K562 (cell line): ENCODE data around the gene IGFBP4. TPM values are rescaled to one million over a fixed set of nuclear protein-coding genes. Genes with fewer than 3 reads are reported as not detected.

Source experiments
- EHMT2 ChIP-seq: fragments of 450-650 bp; IDR thresholded peaks from 2 replicates; pipeline ENCODE4 v1.6.1; 2018; ENCODE audit warnings: antibody characterized with exemption
- ETS2 ChIP-seq: IDR thresholded peaks from 2 replicates; pipeline ENCODE4 v1.6.1; 2016; ENCODE audit warnings: borderline replicate concordance, missing genetic modification characterization, mild to moderate bottlenecking, moderate library complexity, missing compliant biosample characterization; ENCODE audit not compliant: poor library complexity, severe bottlenecking
- LARP7 ChIP-seq: fragments of 450-650 bp; IDR thresholded peaks from 2 replicates; pipeline ENCODE4 v1.6.1; 2016
- NBN ChIP-seq: fragments of 450-650 bp; IDR thresholded peaks from 2 replicates; pipeline ENCODE4 v1.6.1; 2016; ENCODE audit warnings: low read depth, mild to moderate bottlenecking
- PHB ChIP-seq: fragments of 250-450 bp; sonication (Bioruptor Pico); IDR thresholded peaks from 2 replicates; pipeline ENCODE4 v1.5.0; 2021
- SREBF1 ChIP-seq: fragments of 150-350 bp; IDR thresholded peaks from 2 replicates; pipeline ENCODE4 v1.6.1; 2014; ENCODE audit warnings: antibody characterized with exemption, low read depth, low read length, borderline replicate concordance
- ZNF12 ChIP-seq: sonication (generic); formaldehyde crosslinking; IDR thresholded peaks from 2 replicates; pipeline ENCODE4 v1.4.0; 2020; ENCODE audit warnings: mild to moderate bottlenecking, missing genetic modification reagents
- polyA plus RNA-seq, 8 experiments: library from polyadenylated mRNA; depleted of rRNA in 4 of 8; stranded (reverse) in 5 of 8; unstranded in 3 of 8; fragments of >200 nt; fragmentation: Nextera tagmentation in 2 of 8; fragmentation: Illumina TruSeq in 1 of 8; extraction: Ambion mirVana in 2 of 8; extraction: Trizol in 1 of 8; gene quantifications; 2 replicates each; pipeline versions ENCODE4 v1.2.1 to v1.2.3, GENCODE V29; 2011 to 2014; ENCODE audit warnings: inconsistent platforms in 1 of 8, missing spikeins in 1 of 8
- total RNA-seq, 7 experiments: library from RNA; depleted of rRNA in 6 of 7; stranded (reverse); fragments of >200 nt in 6 of 7; fragmentation: Illumina TruSeq in 2 of 7; extraction: Trizol in 2 of 7; gene quantifications; 2 replicates each; pipeline versions ENCODE4 v1.2.1 to v1.2.3, GENCODE V29; 2011 to 2021; ENCODE audit warnings: low replicate concordance in 1 of 7
- TF ChIP-seq, protein P1 (sequence below), 2 experiments: fragments of 450-650 bp; IDR thresholded peaks; 2 replicates each; pipeline ENCODE4 v1.6.1; 2016; ENCODE audit warnings: mild to moderate bottlenecking in 2 of 2, borderline replicate concordance in 1 of 2, low read depth in 1 of 2, moderate library complexity in 1 of 2
- TF ChIP-seq, protein P2 (sequence below): fragments of 450-650 bp; formaldehyde crosslinking; conservative IDR thresholded peaks from 2 replicates; pipeline ENCODE4 v1.4.0; 2022; ENCODE audit warnings: mild to moderate bottlenecking, missing genetic modification characterization

IGFBP4 gene
- total and polyA plus RNA-seq, 9 of the 15 experiments (the other 6 are each of a cell fraction or from before 2014, with no cell fraction given) = 8.8 to 99.8 (median 18.6) TPM

GRCh38 chr17:40468560-40468959 is 25.3 kb downstream of the IGFBP4 start (continued):
- TF ChIP-seq, protein P1, sequence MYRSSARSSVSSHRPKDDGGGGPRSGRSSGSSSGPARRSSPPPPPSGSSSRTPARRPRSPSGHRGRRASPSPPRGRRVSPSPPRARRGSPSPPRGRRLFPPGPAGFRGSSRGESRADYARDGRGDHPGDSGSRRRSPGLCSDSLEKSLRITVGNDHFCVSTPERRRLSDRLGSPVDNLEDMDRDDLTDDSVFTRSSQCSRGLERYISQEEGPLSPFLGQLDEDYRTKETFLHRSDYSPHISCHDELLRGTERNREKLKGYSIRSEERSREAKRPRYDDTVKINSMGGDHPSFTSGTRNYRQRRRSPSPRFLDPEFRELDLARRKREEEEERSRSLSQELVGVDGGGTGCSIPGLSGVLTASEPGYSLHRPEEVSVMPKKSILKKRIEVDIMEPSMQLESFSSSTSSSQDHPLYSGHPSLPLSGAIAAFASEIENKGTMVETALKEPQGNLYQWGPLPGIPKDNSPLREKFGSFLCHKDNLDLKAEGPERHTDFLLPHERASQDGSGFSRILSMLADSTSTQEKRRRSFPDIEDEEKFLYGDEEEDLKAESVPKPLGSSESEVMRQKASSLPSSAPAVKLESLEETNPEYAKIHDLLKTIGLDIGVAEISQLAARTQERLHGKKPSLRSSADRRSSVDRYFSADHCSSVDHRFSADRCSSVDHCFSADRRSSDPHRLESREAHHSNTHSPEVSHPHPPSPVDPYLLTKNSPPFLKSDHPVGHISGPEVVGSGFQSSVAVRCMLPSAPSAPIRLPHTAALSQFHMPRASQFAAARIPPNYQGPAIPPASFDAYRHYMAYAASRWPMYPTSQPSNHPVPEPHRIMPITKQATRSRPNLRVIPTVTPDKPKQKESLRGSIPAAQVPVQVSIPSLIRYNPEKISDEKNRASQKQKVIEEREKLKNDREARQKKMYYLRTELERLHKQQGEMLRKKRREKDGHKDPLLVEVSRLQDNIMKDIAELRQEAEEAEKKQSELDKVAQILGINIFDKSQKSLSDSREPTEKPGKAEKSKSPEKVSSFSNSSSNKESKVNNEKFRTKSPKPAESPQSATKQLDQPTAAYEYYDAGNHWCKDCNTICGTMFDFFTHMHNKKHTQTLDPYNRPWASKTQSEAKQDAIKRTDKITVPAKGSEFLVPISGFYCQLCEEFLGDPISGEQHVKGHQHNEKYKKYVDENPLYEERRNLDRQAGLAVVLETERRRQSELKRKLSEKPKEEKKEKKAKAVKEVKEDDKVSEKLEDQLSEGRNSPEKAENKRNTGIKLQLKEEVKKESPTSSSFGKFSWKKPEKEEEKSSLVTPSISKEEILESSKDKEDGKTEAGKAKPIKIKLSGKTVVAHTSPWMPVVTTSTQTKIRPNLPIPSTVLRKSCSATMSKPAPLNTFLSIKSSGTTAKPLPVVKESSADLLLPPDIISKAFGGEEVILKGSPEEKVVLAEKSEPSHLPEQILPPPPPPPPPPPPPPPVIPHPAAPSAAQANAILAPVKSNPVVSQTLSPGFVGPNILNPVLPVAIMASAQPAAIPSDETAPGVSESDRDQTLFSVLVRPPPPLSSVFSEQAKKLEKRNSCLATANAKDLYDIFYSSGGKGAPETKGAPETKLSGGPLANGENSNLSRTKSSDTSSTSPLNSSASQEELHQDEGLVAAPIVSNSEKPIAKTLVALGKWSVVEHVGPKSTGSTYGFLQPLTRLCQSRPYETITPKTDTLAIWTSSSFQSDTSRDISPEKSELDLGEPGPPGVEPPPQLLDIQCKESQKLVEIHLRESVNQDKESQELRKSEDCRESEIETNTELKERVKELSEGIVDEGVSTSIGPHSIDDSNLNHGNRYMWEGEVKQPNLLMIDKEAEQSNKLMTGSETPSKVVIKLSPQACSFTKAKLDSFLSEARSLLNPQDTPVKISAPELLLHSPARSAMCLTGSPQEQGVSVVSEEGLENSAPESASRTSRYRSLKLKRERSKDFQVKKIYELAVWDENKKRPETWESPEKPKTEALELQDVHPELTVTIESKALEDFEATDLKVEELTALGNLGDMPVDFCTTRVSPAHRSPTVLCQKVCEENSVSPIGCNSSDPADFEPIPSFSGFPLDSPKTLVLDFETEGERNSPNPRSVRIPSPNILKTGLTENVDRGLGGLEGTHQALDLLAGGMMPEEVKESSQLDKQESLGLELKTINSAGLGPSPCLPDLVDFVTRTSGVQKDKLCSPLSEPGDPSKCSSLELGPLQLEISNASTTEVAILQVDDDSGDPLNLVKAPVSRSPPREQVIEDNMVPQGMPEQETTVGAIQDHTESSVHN (IDR thresholded peaks at IDR 0.05; ENCODE audit: borderline replicate concordance in 1 of 2, low read depth in 1 of 2) = no peak
- TF ChIP-seq NBN = no peak
- no peak for TF ChIP-seq ZNF12 (CRISPR knock-in tag)
- TF ChIP-seq PHB = no peak
- TF ChIP-seq, protein P2, sequence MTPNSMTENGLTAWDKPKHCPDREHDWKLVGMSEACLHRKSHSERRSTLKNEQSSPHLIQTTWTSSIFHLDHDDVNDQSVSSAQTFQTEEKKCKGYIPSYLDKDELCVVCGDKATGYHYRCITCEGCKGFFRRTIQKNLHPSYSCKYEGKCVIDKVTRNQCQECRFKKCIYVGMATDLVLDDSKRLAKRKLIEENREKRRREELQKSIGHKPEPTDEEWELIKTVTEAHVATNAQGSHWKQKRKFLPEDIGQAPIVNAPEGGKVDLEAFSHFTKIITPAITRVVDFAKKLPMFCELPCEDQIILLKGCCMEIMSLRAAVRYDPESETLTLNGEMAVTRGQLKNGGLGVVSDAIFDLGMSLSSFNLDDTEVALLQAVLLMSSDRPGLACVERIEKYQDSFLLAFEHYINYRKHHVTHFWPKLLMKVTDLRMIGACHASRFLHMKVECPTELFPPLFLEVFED (CRISPR knock-in tag) = no peak
- no peak for TF ChIP-seq LARP7
- no peak for TF ChIP-seq ETS2 (tag)
- TF ChIP-seq SREBF1 = no peak
- TF ChIP-seq EHMT2 = no peak
